GM23248 (cell line): Measurements from ENCODE around the gene ACTL6B. TPM values are rescaled to one million over a fixed set of nuclear protein-coding genes. Genes with fewer than 3 reads are reported as not detected.

Experiments used
- DNase-seq: peaks from one replicate; pipeline ENCODE4 v3.0.0-alpha.2; 2015
- H2AFZ ChIP-seq: fragments of 200-600 bp; sonication (generic); 2 replicates; pipeline ENCODE4 v1.6.1; 2016; ENCODE audit warnings: antibody characterized with exemption
- H3F3A ChIP-seq: fragments of 200-600 bp; sonication (generic); 2 replicates; pipeline ENCODE4 v1.6.1; 2016; ENCODE audit warnings: mild to moderate bottlenecking, antibody characterized with exemption, mixed run types; ENCODE audit not compliant: insufficient read depth
- H3K27ac ChIP-seq: fragments of 200-600 bp; sonication (generic); 2 replicates; pipeline ENCODE4 v1.5.1; 2016; ENCODE audit warnings: mild to moderate bottlenecking
- H3K27me3 ChIP-seq: fragments of 200-600 bp; sonication (generic); replicated peaks from 2 replicates; pipeline ENCODE4 v1.6.1; 2016; ENCODE audit warnings: mild to moderate bottlenecking; ENCODE audit not compliant: insufficient read depth
- H3K36me3 ChIP-seq: fragments of 200-600 bp; sonication (generic); 2 replicates; pipeline ENCODE4 v1.6.1; 2016; ENCODE audit warnings: low read depth, mild to moderate bottlenecking
- H3K4me1 ChIP-seq: fragments of 200-600 bp; sonication (generic); 2 replicates; pipeline ENCODE4 v1.6.1; 2016; ENCODE audit warnings: mild to moderate bottlenecking; ENCODE audit not compliant: insufficient read depth
- H3K4me2 ChIP-seq: fragments of 200-600 bp; sonication (generic); one replicate; pipeline ENCODE4 v1.6.1; 2016; ENCODE audit warnings: mild to moderate bottlenecking; ENCODE audit not compliant: unreplicated experiment
- H3K4me3 ChIP-seq: fragments of 200-600 bp; sonication (generic); 2 replicates; pipeline ENCODE4 v1.5.1; 2016; ENCODE audit warnings: mild to moderate bottlenecking
- H3K79me2 ChIP-seq: fragments of 200-600 bp; sonication (generic); 2 replicates; pipeline ENCODE4 v1.6.1; 2016; ENCODE audit warnings: mild to moderate bottlenecking; ENCODE audit not compliant: insufficient read depth
- H3K9ac ChIP-seq: fragments of 200-600 bp; sonication (generic); 2 replicates; pipeline ENCODE4 v1.6.1; 2016; ENCODE audit warnings: mild to moderate bottlenecking
- H3K9me2 ChIP-seq: fragments of 200-600 bp; sonication (generic); 2 replicates; pipeline ENCODE4 v1.6.1; 2016; ENCODE audit warnings: mixed run types, mild to moderate bottlenecking, moderate library complexity; ENCODE audit not compliant: insufficient read depth
- H3K9me3 ChIP-seq: fragments of 200-600 bp; sonication (generic); one replicate; pipeline ENCODE4 v1.6.1; 2017; ENCODE audit warnings: low read depth
- H4K20me1 ChIP-seq: fragments of 200-600 bp; sonication (generic); 2 replicates; pipeline ENCODE4 v1.6.0; 2016; ENCODE audit not compliant: insufficient read depth
- EZH2 ChIP-seq: fragments of 200-600 bp; sonication (generic); IDR thresholded peaks from 2 replicates; pipeline ENCODE4 v1.6.1; 2018; ENCODE audit warnings: antibody characterized with exemption, mild to moderate bottlenecking; ENCODE audit not compliant: insufficient read depth, poor library complexity, severe bottlenecking
- EZH2phosphoT487 ChIP-seq: fragments of 200-600 bp; sonication (generic); IDR thresholded peaks from 2 replicates; pipeline ENCODE4 v1.6.1; 2018; ENCODE audit warnings: antibody characterized with exemption, moderate library complexity, mild to moderate bottlenecking, low read depth; ENCODE audit not compliant: insufficient read depth
- WGBS, 2 experiments: methylation state at CpG; one replicate each; pipeline ENCODE4 v1.1.6; 2015 to 2017; ENCODE audit warnings: low lambda C conversion rate in 2 of 2, low coverage in 1 of 2; ENCODE audit errors: missing lambda C conversion rate in 2 of 2; 5-methylcytosine and 5-hydroxymethylcytosine counted together
- in situ Hi-C: fragments of 300-500 bp; cut with MboI; formaldehyde crosslinking; loops from 2 replicates; pipeline ENCODE4 v1.15.0; 2020
- polyA plus RNA-seq: library from polyadenylated mRNA; unstranded; fragments of >200 nt; fragmentation: Nextera tagmentation; extraction: Ambion mirVana; gene quantifications from 2 replicates; pipeline ENCODE4 v1.2.1, GENCODE V29; 2016
- total RNA-seq: library from RNA; depleted of rRNA; stranded (reverse); fragments of >200 nt; shearing (Covaris generic); gene quantifications from 2 replicates; pipeline ENCODE4 v1.2.3, GENCODE V29; 2014

Gene ACTL6B
- total and polyA plus RNA-seq, 2 experiments from 2014 or later: not detected

- in situ Hi-C loops: no loop called here
- Histone ChIP-seq H3K27ac (no peak within 1 kb of the TSS), H3F3A (no peaks in the 10 kb centered on the region), H3K27me3 (no peaks in the 10 kb centered on the region; the same call in 1 of the 2 replicates), H3K4me2 (no peak within 1 kb of the TSS), H4K20me1 (no peaks in the 10 kb centered on the region), H3K4me1 (no peaks in the 10 kb centered on the region), H3K9me2 (no peaks in the 10 kb centered on the region), H3K4me3 (no peak within 1 kb of the TSS), H3K36me3 (no peaks in the 10 kb centered on the region), H3K79me2 (no peaks in the 10 kb centered on the region), H3K9ac (no peak within 1 kb of the TSS), H2AFZ (no peak within 1 kb of the TSS), H3K9me3 (no peaks in the 10 kb centered on the region)
- 50 to 59% methylated on average over 8 of the region's 10 CpGs for WGBS, 2 experiments
- TF ChIP-seq EZH2 (no peak), EZH2phosphoT487 (no peak)
- DNase-seq: no peak
Observed at GRCh38 chr7:100641463-100641859, 14.8 kb downstream of the ACTL6B start, which contains the start of gene TFR2. Gene TFR2, minus strand, starts transcription at chr7:100641552. Its CDS starts 43 bp downstream, at chr7:100641509.

- in situ Hi-C loops: no loop called here
- H2AFZ ChIP-seq: no peak overlapping the region
- no peaks in the 10 kb centered on the region for H3K79me2 ChIP-seq
- H3F3A ChIP-seq: no peaks in the 10 kb centered on the region
- 69 to 70% methylated on average over 20 to 24 of the region's 24 CpGs for WGBS, 2 experiments
- no peaks in the 10 kb centered on the region for H4K20me1 ChIP-seq
- DNase-seq: no peak
- H3K9me3 ChIP-seq: no peaks in the 10 kb centered on the region
- H3K9me2 ChIP-seq: no peaks in the 10 kb centered on the region
- H3K9ac ChIP-seq: no peak overlapping the region
- no peaks in the 10 kb centered on the region; the same call in 1 of the 2 replicates for H3K27me3 ChIP-seq
- no peak overlapping the region for H3K4me2 ChIP-seq
- H3K4me3 ChIP-seq: no peak overlapping the region
- no peaks in the 10 kb centered on the region for H3K36me3 ChIP-seq
- TF ChIP-seq EZH2phosphoT487 (no peak), EZH2 (no peak)
- no peaks in the 10 kb centered on the region for H3K4me1 ChIP-seq
- no peak overlapping the region for H3K27ac ChIP-seq
Observed at GRCh38 chr7:100640517-100641440, 15.5 kb downstream of the ACTL6B start.

- WGBS, 2 experiments: 77% methylated on average over 17 of the region's 17 CpGs
- Histone ChIP-seq H3K4me3 (no peak overlapping the region), H3K27ac (no peak overlapping the region), H3K9ac (no peak overlapping the region), H3K79me2 (no peaks in the 10 kb centered on the region), H3K4me2 (no peak overlapping the region), H3K27me3 (no peaks in the 10 kb centered on the region; the same call in 1 of the 2 replicates), H2AFZ (no peak overlapping the region), H3K36me3 (no peaks in the 10 kb centered on the region), H3K9me2 (no peaks in the 10 kb centered on the region), H4K20me1 (no peaks in the 10 kb centered on the region), H3K4me1 (no peaks in the 10 kb centered on the region), H3K9me3 (no peaks in the 10 kb centered on the region), H3F3A (no peaks in the 10 kb centered on the region)
- DNase-seq: no peak
- in situ Hi-C loops: no loop called here
- TF ChIP-seq EZH2: no peak
- no peak for TF ChIP-seq EZH2phosphoT487
Observed at GRCh38 chr7:100639995-100640516, 16.2 kb downstream of the ACTL6B start.

DNA sequence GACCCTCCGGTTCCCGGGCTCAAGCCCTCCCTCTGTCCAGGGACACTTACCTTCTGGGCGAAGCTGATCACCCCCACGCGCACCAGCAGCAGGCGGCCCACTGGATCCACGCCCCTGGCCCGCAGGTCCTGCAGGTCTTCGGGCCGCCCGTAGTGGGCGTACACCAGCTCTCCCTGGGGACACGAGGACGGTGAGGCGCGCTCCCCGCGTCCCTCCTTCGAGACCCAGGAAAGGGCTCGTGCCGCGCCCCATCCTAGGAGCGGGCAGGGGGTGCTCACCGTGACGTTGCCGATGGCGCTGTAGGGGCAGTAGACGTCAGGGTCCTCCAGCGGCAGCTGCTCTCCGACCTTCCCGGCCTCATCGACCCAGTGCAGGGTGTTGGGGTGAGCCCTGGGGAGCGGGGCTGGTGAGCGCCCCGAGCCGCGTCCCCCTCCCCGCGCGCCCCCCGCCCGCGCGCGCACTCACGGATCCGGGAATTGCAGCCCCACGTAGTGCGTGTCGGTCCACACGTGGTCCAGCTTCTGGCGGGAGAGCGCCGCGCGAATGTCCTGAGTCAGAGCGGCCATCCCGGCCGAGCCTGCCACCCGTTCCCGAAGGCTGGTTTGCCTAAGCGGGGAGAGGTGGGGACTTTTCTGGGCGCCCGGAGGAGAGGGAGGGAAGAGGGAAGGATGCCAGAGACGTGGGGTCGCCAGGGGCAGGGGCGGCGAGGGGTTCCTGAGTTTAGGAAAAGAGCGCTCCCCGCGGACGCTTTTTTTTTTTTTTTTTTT lies 23.1 kb downstream of the ACTL6B start:
- in situ Hi-C loops: no loop called here
- Histone ChIP-seq H4K20me1 (no peaks in the 10 kb centered on the region), H3K4me1 (no peaks in the 10 kb centered on the region), H3K27ac (no peak overlapping the region), H3F3A (no peaks in the 10 kb centered on the region), H3K9ac (peak overlapping the region; percentile 12; the same call in 1 of the 2 replicates), H3K9me2 (no peaks in the 10 kb centered on the region), H3K79me2 (no peaks in the 10 kb centered on the region), H3K9me3 (no peaks in the 10 kb centered on the region), H2AFZ (peak overlapping the region; percentile 62), H3K27me3 (peaks cover 11% of the 10 kb centered on the region; the same call in 1 of the 2 replicates), H3K4me2 (peak overlapping the region; percentile 71), H3K36me3 (no peaks in the 10 kb centered on the region), H3K4me3 (peak overlapping the region; percentile 62)
- TF ChIP-seq EZH2: peak; percentile 64
- TF ChIP-seq EZH2phosphoT487: no peak
- DNase-seq: peak; percentile 69
- WGBS, 2 experiments: 5% methylated on average over 50 to 55 of the region's 72 CpGs
